ENCODE results near the gene DLGAP4. TPM values are rescaled to one million over a fixed set of nuclear protein-coding genes. Genes with fewer than 3 reads are reported as not detected.

DLGAP4 gene
- total and polyA plus RNA-seq, 2 of the 8 experiments (the other 6 are each of a cell fraction or from before 2014, with no cell fraction given) = 41.2 to 57.2 TPM

GRCh38 chr20:36424314-36424713 is 118.2 kb downstream of the DLGAP4 start (continued):
- TF ChIP-seq, protein P1, sequence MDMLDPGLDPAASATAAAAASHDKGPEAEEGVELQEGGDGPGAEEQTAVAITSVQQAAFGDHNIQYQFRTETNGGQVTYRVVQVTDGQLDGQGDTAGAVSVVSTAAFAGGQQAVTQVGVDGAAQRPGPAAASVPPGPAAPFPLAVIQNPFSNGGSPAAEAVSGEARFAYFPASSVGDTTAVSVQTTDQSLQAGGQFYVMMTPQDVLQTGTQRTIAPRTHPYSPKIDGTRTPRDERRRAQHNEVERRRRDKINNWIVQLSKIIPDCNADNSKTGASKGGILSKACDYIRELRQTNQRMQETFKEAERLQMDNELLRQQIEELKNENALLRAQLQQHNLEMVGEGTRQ (IDR thresholded peaks at IDR 0.05; ENCODE audit: low read length) = no peak
- TF ChIP-seq SIRT6 (IDR thresholded peaks at IDR 0.05; ENCODE audit: low read length) = no peak
- TF ChIP-seq RBBP5 (IDR thresholded peaks at IDR 0.05; ENCODE audit: borderline replicate concordance, low read depth, low read length) = no peak

Data from H1 (cell line).